Effector memory CD4-positive, alpha-beta T cell (primary cell): Measurements from ENCODE around the gene SFXN5.

Experiments used
- DNase-seq, 3 donors: peaks; one replicate each; pipeline ENCODE4 v3.0.0-alpha.2; 2020
- H3K27ac ChIP-seq: 2 replicates; pipeline ENCODE4 v1.7.0; 2013; ENCODE audit warnings: mild to moderate bottlenecking, low read length, moderate library complexity; ENCODE audit not compliant: insufficient read depth, poor library complexity, severe bottlenecking
- H3K27me3 ChIP-seq: replicated peaks from 2 replicates; pipeline ENCODE4 v1.7.0; 2013; ENCODE audit warnings: mild to moderate bottlenecking, low read length; ENCODE audit not compliant: insufficient read depth, control insufficient read depth, poor library complexity, severe bottlenecking
- H3K36me3 ChIP-seq: 2 replicates; pipeline ENCODE4 v1.7.0; 2013; ENCODE audit warnings: mild to moderate bottlenecking, low read length, moderate library complexity; ENCODE audit not compliant: control insufficient read depth, insufficient read depth
- H3K4me1 ChIP-seq: 2 replicates; pipeline ENCODE4 v1.7.0; 2013; ENCODE audit warnings: low read length, mild to moderate bottlenecking; ENCODE audit not compliant: control insufficient read depth, insufficient read depth, poor library complexity, severe bottlenecking
- H3K4me3 ChIP-seq: 2 replicates; pipeline ENCODE4 v1.7.0; 2013; ENCODE audit warnings: low read length, low read depth, mild to moderate bottlenecking; ENCODE audit not compliant: insufficient read depth, poor library complexity, severe bottlenecking
- H3K9me3 ChIP-seq: 2 replicates; pipeline ENCODE4 v1.7.0; 2013; ENCODE audit warnings: mild to moderate bottlenecking, low read length, moderate library complexity; ENCODE audit not compliant: control insufficient read depth

Gene SFXN5

GRCh38 chr2:72932045-72932740 lies 139.3 kb downstream of the SFXN5 start:
- H3K27me3 ChIP-seq = peaks cover 15% of the 10 kb centered on the region

GRCh38 chr2:72931280-72931910 lies 140.1 kb downstream of the SFXN5 start:
- DNase-seq = no peak
- H3K27me3 ChIP-seq = peaks cover 23% of the 10 kb centered on the region

More at GRCh38 chr2:72932045-72932740, 139.3 kb downstream of the SFXN5 start:
- DNase-seq = no peak
- Histone ChIP-seq H3K36me3 (no peaks in the 10 kb centered on the region), H3K9me3 (no peaks in the 10 kb centered on the region), H3K4me1 (no peaks in the 10 kb centered on the region), H3K27ac (no peak overlapping the region), H3K4me3 (no peak overlapping the region)

GRCh38 chr2:72929010-72929409 lies 142.5 kb downstream of the SFXN5 start:
- Histone ChIP-seq H3K27me3 (peaks cover 40% of the 10 kb centered on the region), H3K4me3 (no peak overlapping the region), H3K36me3 (no peaks in the 10 kb centered on the region), H3K9me3 (no peaks in the 10 kb centered on the region), H3K27ac (no peak overlapping the region), H3K4me1 (peaks cover 9% of the 10 kb centered on the region)
- no peak for DNase-seq

More at GRCh38 chr2:72931280-72931910, 140.1 kb downstream of the SFXN5 start:
- H3K36me3 ChIP-seq = no peaks in the 10 kb centered on the region
- H3K4me3 ChIP-seq = no peak overlapping the region
- no peaks in the 10 kb centered on the region for H3K4me1 ChIP-seq
- no peaks in the 10 kb centered on the region for H3K9me3 ChIP-seq
- H3K27ac ChIP-seq = no peak overlapping the region

DNA sequence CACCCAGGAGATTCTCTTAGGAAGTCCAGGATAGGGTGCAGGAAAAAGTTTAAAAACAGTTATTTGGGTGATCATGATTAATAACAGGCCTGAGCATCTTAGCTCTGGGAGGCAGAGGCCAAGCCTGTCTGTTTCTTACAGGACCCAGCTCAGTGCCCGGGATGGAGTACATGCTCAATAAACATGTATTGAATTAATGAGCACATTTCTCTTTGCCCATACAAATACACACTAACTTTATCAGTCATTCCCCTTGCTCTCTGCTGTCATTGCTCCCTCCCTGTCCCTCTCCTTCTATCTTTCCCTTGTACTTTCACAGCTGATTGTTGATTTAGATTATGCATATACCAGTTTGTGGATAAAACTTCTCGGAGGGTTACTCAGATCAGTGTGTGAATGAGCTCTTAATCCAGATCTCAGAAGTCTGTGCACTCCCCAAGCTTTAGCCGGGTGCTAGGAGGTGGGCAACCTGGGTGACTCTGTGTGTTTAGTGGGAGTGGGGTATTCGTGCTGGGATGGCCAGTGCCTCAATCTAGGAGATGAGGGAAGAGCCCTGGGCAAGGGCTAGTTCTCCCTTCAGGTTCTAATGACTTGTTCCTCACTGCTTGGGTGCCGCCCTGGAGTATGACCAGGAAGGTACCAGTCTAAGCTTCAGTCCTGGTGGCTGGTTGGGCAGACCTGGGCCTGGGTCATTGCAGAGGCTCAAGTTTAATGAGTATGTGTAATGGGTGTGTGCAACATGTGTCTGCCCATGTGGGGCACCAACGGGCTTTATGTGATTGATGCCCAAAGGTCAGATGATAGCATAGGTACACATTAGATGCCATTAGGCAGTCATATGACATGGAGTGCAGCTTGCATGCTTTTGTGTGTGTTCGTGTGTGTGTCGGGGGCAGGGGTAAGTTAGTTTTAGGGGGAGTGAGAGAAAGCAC lies 143.6 kb downstream of the SFXN5 start:
- H3K36me3 ChIP-seq = no peaks in the 10 kb centered on the region
- no peak overlapping the region for H3K4me3 ChIP-seq
- peaks cover 12% of the 10 kb centered on the region for H3K4me1 ChIP-seq
- H3K27me3 ChIP-seq = peaks cover 42% of the 10 kb centered on the region
- DNase-seq = no peak
- H3K9me3 ChIP-seq = no peaks in the 10 kb centered on the region
- H3K27ac ChIP-seq = no peak overlapping the region

DNA sequence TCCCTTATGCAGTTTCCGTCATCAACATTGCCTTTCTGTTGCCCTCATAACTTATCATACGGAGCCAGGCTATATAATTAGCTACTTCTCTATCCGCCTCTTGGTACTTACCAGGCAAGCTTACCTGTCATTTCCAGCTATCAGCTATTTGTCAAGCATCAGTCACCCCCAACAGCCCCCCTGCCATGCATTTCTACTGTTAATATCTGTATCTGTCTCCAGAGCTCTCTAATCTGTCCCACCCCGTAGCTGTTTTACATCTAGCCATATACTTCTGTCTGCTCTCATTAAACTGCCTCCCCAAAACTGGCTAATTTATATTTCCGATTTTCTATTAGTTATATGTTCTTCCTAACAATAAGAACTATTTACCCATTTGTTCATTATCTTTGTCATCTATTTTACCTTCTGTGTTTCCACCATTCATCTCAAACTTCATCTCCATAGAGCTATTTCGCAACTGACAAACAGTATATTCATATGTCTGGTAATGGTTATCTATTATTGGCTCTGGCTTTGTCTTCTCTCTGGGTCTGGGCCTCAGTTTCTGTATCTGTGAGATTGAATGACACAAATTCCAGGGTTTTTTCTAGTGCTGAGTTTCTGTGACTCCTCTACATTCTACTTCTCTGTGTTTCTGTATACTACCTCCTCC lies 144.6 kb downstream of the SFXN5 start:
- H3K36me3 ChIP-seq = no peaks in the 10 kb centered on the region
- no peak overlapping the region for H3K27ac ChIP-seq
- H3K4me3 ChIP-seq = no peak overlapping the region
- peaks cover 45% of the 10 kb centered on the region for H3K27me3 ChIP-seq
- no peaks in the 10 kb centered on the region for H3K9me3 ChIP-seq
- no peak for DNase-seq
- H3K4me1 ChIP-seq = peaks cover 12% of the 10 kb centered on the region

GRCh38 chr2:72926368-72926767 lies 145.1 kb downstream of the SFXN5 start:
- peaks cover 12% of the 10 kb centered on the region for H3K4me1 ChIP-seq
- no peak overlapping the region for H3K27ac ChIP-seq
- H3K36me3 ChIP-seq = no peaks in the 10 kb centered on the region
- DNase-seq = no peak
- H3K4me3 ChIP-seq = no peak overlapping the region
- H3K9me3 ChIP-seq = no peaks in the 10 kb centered on the region
- peaks cover 49% of the 10 kb centered on the region for H3K27me3 ChIP-seq

GRCh38 chr2:72925328-72925943 lies 146.1 kb downstream of the SFXN5 start:
- no peak overlapping the region for H3K4me3 ChIP-seq
- peaks cover 15% of the 10 kb centered on the region for H3K4me1 ChIP-seq
- DNase-seq = no peak

GRCh38 chr2:72924353-72925240 lies 146.9 kb downstream of the SFXN5 start:
- H3K4me3 ChIP-seq = no peak overlapping the region
- peaks cover 23% of the 10 kb centered on the region for H3K4me1 ChIP-seq
- DNase-seq = no peak
- H3K9me3 ChIP-seq = no peaks in the 10 kb centered on the region
- peaks cover 63% of the 10 kb centered on the region for H3K27me3 ChIP-seq
- H3K36me3 ChIP-seq = no peaks in the 10 kb centered on the region
- H3K27ac ChIP-seq = no peak overlapping the region

More at GRCh38 chr2:72925328-72925943, 146.1 kb downstream of the SFXN5 start:
- no peak overlapping the region for H3K27ac ChIP-seq
- H3K9me3 ChIP-seq = no peaks in the 10 kb centered on the region
- no peaks in the 10 kb centered on the region for H3K36me3 ChIP-seq
- H3K27me3 ChIP-seq = peaks cover 58% of the 10 kb centered on the region
